Fibroblast of lung (primary cell): ENCODE results near the gene SRPK2.

Experiments
- EZH2 ChIP-seq: IDR thresholded peaks from 2 replicates; pipeline ENCODE4 v1.5.1; 2012; ENCODE audit warnings: low read length, control low read depth, mild to moderate bottlenecking; ENCODE audit errors: missing control alignments
- TF ChIP-seq, protein P1 (sequence below), 2 donors: IDR thresholded peaks in 1 of 2; conservative IDR thresholded peaks in 1 of 2; 1 replicate in 1 of 2; 2 replicates in 1 of 2; pipeline ENCODE4 v1.5.1; 2011 to 2012; ENCODE audit warnings: low read length in 2 of 2, control low read depth in 1 of 2, inconsistent platforms in 1 of 2, low read depth in 1 of 2, mild to moderate bottlenecking in 1 of 2

DNA sequence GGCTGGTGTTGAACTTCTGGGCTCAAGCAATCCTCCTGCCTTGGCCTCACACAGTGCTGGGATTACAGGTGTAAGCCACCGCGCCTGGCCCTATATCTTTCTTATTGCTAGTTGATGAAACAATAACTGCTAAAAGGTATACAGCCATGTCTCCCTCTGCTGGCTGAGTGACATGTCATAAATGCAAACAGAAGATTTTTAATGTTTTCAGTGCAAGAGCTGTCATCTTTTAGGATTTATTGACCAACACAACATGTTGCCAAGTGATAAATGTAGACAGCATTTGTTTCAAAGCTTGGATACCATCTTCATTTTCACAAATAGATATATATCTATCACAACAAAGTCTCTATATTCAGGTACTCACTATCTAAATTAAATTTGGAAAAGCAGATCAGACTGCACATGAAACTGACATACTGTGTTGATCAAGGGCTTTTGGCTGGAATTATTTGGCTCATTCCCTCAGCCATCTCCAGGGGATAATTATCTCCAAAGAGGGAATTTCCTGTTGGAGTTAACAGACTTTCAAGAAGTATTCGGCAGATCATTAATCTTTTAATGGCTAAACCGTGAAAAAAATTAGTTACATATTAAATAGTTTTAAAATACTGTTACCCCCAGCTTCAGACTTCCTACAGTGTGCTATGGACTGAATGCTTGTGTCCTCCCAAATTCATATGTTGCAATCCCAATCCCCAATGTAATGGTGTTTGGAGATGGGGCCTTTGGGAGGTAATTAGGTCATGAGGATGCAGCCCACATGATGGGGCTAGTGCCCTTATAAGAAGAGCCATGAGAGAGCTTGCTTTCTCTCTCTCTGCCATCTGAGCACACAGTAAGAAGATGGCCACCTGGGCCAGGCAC is 41.3 kb upstream of the SRPK2 start:
- TF ChIP-seq, protein P1, sequence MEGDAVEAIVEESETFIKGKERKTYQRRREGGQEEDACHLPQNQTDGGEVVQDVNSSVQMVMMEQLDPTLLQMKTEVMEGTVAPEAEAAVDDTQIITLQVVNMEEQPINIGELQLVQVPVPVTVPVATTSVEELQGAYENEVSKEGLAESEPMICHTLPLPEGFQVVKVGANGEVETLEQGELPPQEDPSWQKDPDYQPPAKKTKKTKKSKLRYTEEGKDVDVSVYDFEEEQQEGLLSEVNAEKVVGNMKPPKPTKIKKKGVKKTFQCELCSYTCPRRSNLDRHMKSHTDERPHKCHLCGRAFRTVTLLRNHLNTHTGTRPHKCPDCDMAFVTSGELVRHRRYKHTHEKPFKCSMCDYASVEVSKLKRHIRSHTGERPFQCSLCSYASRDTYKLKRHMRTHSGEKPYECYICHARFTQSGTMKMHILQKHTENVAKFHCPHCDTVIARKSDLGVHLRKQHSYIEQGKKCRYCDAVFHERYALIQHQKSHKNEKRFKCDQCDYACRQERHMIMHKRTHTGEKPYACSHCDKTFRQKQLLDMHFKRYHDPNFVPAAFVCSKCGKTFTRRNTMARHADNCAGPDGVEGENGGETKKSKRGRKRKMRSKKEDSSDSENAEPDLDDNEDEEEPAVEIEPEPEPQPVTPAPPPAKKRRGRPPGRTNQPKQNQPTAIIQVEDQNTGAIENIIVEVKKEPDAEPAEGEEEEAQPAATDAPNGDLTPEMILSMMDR (conservative IDR thresholded peaks at IDR 0.05 in 1 of 2, IDR thresholded peaks at IDR 0.05 in 1 of 2; ENCODE audit: low read depth in 1 of 2, low read length in 2 of 2), result peak; percentile 25 to 46
- TF ChIP-seq EZH2, result no peak
